HG03378 (cell line): Measurements from ENCODE around the gene NAIF1.
"Not testable (repeated sequence)": the region's sequence is repeated elsewhere in the genome, so short reads cannot be mapped to it uniquely, and the experiment has no call there.

Experiments
- ATAC-seq: cut with Tn5 transposase; IDR thresholded peaks from one replicate; pipeline ENCODE4 v1.9.1; 2021; ENCODE audit warnings: mild to moderate bottlenecking, moderate library complexity; ENCODE audit not compliant: unreplicated experiment

The NAIF1 gene

DNA sequence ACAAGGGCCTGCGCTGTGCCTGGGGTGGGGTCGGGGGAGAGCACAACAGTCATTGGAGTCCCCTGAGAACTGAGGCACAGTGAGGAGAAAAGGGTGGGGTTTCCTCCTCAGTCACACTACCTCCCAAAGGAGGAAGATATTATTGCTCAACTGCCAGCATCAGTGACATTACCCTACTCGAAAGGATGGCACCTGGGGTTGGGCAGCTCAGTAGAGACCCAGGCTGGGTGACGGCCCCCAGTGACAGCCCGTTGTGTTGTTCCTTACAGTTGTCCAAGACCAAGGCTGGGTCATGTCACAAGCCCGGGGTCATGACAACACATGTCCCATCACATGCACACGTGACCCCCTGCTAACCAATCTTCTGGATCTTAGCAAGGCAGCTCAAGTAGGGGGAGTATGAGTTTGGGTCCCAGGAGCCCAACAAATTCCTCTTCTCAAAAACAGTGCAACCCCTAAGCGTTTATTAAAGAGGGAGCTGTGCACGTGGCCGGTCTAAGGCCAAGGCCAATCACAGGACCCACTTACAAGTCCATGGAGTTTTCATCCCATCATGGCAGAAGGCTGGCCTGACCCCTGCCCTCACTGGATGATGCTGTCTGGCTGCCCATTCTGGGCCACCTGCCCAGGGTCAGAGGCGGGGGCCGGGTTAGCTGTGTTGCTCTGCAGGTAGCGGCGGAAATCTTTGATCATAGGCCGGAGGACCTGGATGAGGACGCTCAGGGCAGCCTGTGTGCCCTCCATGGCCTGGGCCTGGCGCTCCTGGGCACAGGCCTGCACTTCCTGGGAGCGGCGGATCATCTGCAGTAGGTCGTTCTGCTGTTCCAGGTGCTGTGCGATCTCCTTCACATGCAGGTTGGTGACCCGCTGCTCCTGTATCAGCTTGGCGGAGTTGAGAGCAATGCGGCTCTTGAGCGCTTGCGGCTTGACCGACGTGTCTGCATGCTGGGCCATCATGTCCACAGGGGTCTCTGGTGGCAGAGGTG, 4.0 kb downstream of the NAIF1 start:
- ATAC-seq: no peak

DNA sequence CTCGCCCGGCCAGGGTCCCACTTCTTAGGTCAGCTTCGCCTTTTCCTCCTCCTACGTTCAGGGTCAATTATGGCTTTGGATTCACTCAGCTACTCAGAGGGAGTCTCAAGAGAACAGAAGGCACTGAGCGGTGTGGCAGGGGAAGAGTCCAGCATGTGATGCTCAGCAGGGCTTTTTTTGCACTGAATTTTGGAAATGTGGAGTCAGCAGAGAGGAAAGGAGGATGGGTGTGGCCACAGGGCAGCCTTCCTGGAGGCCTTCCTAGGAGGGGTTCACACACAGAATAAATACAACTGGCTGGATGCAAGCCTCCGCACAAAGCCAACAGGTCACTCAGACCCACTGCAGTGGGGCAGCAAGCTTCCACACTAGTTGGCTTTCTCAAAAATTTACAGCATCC, 4.8 kb downstream of the NAIF1 start:
- ATAC-seq: no peak

DNA sequence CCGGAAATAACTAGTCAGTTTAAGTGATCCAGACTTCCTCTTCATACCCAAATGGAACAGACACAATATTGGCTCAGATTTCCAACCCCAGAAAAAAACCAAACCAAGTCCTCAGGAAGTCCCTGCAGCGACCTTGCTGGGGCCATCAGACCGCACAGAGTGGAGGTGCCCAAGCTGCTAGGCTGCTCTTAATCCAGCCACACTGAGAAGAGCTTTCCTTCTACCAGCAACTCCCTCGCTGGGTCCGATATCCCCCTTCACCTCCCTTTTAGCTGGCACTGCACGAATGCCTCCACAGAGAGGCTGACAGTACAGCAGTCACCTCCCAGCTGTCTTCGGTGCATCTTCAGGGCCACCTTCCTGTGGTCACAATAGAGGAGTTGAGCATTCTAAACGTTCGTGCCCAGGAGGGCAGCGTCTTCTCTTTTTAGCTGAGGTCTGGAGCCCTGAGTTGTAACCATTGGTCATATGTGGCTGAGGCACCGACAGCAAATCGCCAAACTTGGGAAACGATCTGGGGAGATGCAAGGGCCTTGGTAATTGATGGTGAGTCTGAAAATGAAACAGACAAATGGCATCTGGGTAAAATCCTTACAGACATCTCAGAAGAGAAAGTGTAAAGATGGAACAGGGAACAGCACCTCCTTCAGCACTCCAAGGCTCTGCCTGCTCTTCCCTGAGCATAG, 5.7 kb downstream of the NAIF1 start:
- ATAC-seq: no peak

DNA sequence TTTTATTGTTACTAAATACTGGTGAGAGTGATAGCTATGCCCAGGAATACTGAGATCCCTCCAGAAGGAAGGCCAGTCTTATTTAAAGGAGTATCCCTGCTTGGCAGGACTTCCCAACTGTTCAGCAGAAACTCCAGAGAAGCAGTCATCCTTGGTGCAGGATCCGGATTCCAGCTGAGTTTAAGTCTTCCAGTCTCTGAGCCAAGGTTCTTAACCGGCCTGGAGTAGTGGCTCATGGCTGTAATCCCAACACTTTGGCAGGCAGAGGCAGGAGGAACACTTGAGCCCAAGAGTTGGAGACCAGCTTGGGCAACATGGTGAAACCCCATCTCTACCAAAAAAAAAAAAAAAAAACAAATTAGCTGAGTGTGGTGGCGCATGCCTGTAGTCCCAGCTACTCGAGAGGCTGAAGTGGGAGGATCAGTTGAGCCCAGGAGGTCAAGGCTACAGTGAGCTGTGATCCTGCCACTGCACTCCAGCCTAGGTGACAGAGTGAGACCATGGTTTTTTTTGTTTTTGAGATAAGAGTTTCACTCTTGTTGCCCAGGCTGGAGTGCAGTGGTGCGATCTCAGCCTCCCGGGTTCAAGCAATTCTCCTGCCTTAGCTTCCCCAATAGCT, 7.6 kb downstream of the NAIF1 start:
- no peak for ATAC-seq

DNA sequence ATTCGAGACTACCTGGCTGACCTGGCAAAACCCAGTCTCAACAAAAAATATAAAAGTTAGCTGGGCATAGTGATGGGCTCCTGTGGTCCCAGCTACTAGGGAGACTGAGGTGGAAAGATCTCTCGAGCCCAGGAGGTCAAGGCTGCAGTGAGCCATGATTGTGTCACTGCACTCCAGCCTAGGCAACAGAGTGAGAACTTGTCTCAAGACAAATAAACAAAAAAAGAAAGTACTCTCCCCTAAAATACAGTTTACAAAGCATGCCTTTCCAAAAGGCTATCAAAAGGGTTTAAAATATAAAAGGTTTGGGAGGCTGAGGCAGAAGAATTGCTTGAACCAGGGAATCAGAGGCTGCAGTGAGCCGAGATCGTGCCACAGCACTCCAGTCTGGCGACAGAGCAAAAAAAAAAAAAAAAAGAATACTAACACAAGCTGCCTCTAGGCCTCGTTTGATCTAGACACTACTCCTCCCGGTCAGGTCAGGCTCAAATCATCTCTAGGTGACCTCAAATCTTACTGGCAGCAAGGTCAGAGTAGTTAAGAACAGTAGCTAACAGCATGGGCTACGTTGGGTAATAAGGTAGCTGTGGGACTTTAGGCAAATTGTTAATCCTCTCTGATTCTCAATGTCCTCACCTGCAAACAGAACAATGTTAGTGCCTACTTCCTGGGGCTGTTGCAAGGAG, 9.3 kb downstream of the NAIF1 start:
- ATAC-seq: no peak

DNA sequence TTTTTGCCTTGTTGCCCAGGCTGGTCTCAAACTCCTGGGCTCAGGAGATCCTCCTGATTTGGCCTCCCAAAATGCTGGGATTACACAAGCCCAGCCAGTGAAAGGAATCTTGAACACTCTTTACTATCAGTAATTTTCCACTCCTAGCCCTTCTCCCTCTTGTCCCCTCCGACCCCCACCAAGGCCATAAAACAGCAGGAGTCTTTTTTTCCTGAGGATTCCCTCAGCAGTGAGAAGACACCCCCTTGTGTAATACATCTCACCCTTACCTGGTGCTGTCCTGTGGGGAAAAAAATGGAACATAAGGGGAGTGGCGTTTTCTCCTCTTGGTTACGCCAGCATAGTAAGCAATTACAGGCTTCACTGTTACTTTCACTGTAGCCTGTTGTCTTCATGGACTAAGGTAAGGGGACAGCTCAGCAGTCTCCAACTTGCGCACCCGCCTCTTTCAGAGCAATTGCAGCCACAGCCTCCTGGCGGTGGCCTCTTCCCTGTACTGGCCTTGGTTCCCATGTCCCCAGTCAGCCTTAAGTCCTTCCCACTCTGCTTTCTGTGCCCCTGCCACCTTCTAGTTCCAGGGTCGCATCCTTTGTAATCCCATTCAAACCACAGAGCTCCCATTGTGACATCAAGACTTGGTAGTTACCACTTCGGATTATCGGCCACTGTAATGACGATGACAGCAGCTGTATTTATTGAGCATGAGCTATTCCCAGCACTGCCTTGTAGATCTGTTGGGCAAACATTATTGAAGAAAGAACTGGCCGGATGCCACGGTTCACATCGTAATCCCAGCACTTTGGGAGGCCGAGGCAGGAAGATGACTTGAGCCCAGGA, 10.0 kb downstream of the NAIF1 start:
- ATAC-seq: no peak

DNA sequence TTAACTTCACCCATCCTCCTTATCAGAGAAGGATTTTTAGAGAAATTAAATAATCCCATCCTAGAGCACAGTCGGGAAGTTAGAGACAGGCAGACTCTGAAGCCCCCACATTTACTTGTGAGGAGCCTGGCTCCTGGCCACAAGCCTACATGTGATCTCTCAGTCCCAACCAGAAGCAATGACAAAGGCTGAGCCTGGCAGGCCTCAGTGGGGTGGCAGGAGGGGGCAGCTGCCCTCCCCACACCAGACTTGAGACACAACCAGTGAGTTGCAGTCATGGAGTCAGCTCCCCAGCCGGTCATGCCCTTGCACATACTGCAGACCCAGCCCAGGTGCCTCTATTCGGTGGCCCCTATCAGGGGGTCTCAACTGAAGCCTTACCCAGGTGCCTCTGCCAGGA, 11.0 kb downstream of the NAIF1 start:
- no peak for ATAC-seq

DNA sequence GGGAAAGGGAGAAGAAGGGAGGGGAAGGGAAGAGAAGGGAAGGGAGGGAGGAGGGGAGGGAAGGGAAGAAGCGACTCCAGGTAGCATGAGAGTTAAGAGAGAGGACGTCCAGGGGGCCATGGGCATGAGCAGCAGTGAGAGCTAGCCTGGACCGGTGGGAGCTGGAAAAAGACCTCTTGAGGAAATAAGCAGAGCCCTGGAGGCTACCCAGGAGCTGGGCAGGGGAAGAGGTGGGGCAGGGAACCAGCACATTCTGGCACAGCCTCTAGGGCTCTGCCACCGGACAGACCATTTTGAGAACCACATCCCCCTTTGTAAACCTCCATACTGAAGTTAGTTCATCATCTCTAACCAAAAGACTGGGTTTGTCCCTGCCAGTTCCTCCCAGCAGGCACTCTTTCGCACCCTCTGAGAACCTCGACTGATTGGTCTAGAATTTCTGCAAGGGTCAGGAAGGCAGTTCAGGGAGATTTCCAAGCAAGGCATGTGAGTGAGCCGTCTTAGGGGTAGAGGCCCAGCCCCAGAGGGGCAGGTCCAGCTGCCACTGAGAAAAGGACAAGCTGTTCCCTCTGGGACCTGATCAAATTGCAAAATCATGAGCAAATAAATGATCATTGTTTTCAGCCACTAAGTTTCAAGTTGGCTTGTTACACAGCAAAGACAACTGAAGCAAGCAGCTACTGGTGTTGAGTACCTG, 11.6 kb downstream of the NAIF1 start:
- ATAC-seq: no peak

DNA sequence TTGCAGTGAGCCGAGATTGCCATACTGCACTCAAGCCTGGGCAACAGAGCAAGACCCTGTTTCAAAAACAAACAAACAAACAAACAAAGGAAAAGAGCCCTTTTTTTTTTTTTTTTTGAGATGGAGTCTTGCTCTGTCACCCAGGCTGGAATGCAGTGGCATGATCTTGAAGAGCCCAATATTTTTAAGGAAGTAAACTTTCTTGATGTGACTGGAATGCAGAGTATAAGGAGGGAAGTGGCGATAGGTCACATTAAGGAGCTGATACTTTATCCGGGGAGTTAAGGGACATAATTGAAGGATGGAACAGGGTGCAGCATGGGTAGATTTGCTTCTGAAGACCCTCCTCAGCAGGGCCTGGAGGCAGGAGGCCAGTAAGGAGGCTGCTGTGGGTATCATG, 13.0 kb downstream of the NAIF1 start:
- ATAC-seq: no peak

DNA sequence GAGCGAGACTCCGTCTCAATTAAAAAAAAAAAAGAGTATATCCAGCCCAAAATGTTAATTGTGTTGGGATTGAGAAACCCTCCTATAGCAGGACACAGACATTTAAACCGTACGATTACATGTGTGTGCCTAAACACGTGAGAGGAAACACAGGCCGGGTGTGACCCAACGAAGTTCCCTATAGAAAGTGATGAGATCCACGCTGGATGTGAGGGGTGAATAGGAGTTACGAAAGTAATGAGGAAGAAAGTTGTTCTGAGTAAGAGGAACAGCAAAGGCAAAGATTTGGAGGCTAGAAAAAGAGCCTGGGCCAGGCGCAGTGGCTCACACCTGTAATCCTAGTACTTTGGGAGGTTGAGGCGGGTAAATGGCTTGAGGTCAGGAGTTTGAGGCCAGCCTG, 13.6 kb downstream of the NAIF1 start:
- ATAC-seq: no peak

DNA sequence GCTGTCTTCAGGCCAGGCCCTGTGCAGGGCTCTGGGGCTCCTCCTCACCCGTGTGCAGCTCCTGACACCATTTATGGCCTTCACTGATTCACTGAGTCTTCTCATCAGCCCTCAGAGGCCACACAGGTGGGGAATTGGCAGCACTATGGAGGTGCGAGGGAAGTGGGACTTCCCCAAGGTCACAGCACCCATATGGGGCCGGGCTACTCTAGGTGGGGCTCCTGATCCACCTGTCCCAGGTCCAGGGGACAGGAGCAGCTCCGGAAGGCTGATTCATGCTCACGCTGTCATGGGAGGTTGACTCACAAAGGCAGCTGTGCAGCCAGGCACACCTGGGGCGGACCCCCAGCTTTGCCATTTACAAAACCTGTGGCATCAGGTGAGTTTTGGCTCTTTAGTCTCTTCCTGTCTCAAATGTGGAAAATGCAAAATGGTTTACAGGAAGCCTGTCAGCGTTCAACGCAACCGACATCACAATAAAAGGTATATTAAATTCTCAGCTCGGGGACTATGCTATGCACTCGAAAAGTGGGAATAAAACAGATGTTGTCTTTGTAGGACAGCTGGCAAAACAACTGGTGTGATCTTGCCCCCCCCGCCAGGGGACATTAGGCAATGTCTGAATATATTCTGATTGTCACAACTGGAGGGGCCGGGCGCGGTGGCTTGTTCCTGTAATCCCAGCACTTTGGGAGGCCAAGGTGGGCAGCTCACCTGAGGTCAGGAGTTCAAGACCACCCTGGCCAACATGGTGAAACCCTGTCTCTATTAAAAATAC, 15.0 kb downstream of the NAIF1 start:
- ATAC-seq: no peak

DNA sequence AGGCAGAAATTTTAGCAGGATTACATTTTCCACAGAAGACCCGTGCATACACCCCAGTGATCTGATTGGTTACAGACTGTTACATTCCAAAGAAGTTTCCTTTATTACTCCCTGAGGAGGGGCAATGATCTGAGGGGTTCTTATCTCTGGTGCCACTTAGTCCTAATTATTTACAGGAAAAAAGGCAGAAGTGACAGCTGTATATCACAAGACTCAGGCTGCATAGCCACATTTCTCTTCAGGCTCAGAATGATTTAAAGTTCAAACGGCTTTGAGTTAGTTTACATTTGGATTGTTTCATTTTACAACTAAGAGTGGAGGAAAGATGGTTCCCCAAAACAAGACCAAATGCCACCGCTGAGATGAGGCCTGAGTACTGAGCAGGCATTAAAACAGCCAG, 17.3 kb downstream of the NAIF1 start:
- no peak for ATAC-seq

DNA sequence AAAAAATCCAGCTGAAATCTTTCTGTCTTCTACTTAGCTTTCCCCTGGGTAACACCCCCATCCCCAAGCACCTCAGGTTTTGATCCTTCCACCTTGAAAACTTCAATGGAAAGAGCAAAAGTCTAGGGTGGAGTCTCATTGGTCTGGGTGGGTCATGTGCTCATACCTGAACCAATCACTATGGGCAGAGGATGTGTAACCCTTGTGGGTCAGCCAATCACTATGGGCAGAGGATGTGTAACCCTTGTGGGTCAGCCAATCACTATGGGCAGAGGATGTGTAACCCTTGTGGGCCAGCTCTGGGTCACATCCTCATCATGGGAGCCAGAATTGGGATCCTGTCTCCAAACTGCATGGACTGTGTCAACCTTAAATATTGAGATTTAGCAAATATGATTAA, 18.5 kb downstream of the NAIF1 start:
- no peak for ATAC-seq

DNA sequence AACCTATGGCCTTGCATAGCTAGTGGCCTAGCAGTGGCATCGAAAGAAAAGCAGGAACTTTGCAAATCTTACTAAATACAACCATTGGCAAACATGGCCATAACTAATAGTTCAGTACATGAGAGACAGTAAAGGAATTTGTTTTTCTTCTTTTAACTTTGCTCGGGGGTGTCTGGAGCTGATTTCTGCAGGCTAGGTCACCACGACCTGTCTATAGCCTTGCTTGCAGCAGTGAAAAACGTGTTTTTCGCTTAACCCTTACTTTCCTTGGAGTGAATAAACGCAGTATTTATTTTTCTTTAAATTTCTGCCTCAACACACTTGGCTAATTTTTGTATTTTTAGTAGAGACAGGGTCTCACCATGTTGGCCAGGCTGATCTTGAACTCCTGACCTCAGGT, 19.9 kb downstream of the NAIF1 start:
- ATAC-seq: no peak

DNA sequence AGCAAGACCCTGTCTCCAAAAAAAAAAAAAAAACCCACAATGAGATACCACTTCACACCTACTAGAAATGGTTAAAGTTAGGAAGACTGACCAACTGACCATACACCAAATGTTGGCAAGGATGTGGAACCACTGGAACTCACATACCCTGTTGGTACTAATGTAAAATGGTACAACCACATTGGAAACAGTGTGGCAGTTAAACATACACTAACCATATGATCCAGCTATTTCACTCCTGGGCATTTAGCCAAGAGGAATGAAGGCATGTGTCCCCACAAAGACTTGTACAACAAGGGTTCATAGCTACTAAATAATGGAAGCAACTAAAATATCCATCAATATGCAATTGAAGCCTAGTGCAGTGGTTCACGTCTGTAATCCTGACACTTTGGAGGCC, 21.3 kb downstream of the NAIF1 start:
- no peak for ATAC-seq

DNA sequence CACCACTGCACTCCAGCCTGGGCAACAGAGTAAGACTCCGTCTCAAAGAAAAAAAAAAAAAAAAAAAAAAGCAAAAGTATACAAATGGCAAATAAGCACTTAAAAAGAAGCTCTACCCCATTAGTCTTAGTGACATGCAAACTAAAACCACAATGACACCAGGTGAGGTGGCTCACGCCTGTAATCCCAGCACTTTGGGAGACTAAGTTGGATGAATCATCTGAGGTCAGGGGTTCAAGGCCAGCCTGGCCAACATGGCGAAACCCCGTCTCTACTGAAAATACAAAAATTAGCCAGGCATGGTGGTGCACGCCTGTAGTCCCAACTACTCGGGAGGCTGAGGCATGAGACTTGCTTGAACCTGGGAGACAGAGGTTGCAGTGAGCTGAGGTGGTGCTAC, 21.7 kb downstream of the NAIF1 start:
- ATAC-seq: not testable (repeated sequence)

DNA sequence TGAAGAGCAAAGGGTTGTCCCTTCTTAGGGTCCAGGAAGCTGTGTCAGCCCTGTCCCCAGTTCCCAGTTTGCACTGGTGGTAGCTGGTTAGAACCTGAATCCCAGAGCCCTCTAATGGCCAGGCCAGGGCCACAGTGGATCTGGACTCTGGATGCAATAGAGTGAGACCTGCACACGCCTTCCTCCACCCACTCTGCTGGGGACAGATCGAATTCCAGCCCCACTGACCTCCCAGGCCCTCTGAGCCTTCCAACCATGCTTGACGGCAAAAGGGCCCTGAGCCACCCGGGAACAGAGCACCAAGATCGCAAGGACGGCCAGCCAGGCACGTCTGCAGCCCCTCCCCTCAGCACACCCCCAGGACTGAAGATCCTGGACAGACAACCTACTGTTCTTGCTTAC, 23.7 kb downstream of the NAIF1 start:
- ATAC-seq: no peak

DNA sequence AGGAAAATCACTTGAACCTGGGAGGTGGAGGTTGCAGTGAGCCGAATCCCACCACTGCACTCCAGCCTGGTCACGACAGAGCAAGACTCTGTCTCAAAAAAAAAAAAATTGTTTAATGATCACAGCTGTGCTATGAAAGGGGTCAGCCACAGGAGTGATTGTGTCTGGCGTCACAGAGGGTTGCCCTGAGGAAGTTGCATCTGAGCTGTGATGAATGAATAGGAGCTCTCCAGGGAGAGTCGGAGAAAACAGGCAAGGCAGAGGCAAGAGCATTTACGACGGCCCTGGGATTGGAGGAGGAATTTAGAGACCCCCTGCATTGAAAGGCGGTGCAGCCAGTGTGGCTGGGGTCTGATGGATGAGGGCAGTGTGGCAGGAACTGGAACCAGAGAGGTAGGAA, 25.1 kb downstream of the NAIF1 start:
- no peak for ATAC-seq

DNA sequence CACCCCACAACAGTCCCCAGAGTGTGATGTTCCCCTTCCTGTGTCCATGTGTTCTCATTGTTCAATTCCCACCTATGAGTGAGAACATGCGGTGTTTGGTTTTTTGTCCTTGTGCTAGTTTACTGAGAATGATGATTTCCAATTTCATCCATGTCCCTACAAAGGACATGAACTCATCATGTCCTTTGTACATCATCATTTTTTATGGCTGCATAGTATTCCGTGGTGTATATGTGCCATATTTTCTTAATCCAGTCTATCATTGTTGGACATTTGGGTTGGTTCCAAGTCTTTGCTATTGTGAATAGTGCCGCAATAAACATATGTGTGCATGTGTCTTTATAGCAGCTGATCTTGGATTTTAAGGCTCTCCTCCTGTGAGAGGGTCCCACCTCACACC, 26.3 kb downstream of the NAIF1 start:
- ATAC-seq: not testable (repeated sequence)
